ENCODE data around the gene RECQL.

The RECQL gene, protein sequence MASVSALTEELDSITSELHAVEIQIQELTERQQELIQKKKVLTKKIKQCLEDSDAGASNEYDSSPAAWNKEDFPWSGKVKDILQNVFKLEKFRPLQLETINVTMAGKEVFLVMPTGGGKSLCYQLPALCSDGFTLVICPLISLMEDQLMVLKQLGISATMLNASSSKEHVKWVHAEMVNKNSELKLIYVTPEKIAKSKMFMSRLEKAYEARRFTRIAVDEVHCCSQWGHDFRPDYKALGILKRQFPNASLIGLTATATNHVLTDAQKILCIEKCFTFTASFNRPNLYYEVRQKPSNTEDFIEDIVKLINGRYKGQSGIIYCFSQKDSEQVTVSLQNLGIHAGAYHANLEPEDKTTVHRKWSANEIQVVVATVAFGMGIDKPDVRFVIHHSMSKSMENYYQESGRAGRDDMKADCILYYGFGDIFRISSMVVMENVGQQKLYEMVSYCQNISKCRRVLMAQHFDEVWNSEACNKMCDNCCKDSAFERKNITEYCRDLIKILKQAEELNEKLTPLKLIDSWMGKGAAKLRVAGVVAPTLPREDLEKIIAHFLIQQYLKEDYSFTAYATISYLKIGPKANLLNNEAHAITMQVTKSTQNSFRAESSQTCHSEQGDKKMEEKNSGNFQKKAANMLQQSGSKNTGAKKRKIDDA
- total RNA-seq, result 76.6 to 253 (median 137) reads per million in 9 experiments

DNA sequence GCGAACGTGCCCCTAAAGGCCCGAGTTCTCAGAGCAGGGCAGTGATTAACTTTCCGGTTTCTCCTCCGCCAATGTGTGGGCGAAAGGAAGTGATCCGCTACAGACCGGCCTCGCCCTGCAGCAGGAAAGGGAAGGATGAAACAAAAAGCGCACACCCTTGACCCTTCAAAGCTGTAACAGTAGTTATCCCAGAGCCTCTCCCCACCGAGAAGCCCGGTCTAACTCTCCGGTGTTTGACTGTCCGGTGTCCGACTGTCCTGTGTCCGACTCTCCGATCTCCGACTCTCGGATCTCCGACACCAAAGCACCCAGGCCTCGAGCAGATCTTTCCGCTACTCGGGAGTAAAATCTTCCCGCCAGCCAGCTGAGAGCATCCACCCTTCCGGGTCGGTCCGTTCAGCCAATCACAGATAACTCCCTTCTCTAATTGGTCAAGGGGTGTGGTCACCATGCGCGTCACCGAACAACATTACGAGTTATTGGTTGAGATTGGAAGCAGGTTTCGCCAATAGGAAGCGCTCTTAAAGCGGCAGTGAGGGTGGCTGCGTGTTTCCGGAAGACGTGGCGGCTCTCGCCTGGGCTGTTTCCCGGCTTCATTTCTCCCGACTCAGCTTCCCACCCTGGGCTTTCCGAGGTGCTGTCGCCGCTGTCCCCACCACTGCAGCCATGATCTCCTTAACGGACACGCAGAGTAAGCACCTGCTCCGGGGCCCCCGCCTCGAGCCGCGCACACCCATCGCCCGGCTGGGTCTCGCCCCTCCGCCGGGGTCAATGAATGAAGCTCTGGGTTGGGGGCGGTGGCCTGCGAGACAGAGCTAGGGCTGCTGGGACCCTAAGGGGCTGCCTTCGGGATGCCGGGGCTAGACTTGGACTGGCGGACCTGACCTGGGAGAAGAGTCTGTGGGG, at the start of gene RECQL, which contains the start of gene GOLT1B:
Gene RECQL, minus strand, starts transcription at position 378 of the 906 bp plus-strand sequence. CDS start 2,065 bp downstream, outside the sequence.
Gene GOLT1B, plus strand, starts transcription at position 532 of the 906 bp plus-strand sequence. Its CDS starts 135 bp downstream, at position 667.
- Mint-ChIP-seq H3K9me3 (no peaks in the 10 kb centered on the region), H3K27ac (no peak within 1 kb of the TSS), H3K36me3 (ENCODE audit: insufficient read depth) (peaks cover 16% of the 10 kb centered on the region), H3K27me3 (no peaks in the 10 kb centered on the region), H3K4me3 (no peak within 1 kb of the TSS), H3K4me1 (ENCODE audit: low read depth in 2 of 2) (peaks cover 23 to 44% of the 10 kb centered on the region in 2 donors)
- DNase-seq, result peak; percentile 90 to 91 (median 90)
- peak; percentile 96 for ATAC-seq (replicated peaks)

DNA sequence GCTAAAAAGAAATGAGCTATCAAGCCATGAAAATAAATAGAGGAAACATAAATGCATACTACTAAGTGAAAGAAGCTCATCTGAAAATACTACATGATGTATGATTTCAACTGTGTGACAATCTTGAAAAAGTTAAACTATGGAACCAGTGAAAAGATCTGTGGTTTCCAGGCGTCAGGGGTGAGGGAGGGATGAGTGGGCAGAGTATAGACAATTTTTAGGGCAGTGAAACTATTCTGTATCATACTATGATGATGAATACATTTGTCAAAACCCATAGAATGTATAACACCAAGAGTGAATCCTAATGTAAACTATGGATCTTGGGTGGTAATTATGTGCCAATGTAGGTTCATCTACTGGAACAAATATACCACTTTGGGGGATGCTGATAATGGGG, 46.0 kb upstream of the RECQL start:
- peaks cover 32% of the 10 kb centered on the region in 2 donors for H3K27me3 Mint-ChIP-seq
- no peak for DNase-seq

DNA sequence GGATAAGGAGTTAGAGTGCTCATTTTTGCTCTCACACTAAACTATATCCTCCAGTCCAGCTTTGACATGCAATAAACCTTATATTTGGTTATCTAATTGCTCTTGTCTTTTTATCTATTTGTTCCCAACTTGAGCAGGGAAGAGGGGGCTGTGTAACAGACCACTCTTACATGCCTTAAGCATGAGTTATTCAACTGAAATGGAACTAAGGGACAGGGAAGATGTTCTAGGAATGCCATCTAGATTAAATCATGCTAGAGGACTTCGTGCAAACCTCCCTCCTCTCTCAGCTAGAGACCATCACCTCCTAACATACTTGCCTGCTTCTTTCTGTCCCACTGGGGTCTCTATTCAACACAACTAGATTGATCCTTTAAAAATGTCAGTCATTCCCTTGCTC, 45.3 kb upstream of the RECQL start:
- no peaks in the 10 kb centered on the region for H3K36me3 Mint-ChIP-seq (ENCODE audit: insufficient read depth)
- ATAC-seq (replicated peaks), result no peak
- H3K4me1 Mint-ChIP-seq (ENCODE audit: low read depth in 2 of 2), result no peaks in the 10 kb centered on the region
- H3K4me3 Mint-ChIP-seq, result no peak overlapping the region
- H3K27me3 Mint-ChIP-seq, result peaks cover 32 to 34% of the 10 kb centered on the region in 2 donors
- H3K9me3 Mint-ChIP-seq, result no peaks in the 10 kb centered on the region
- H3K27ac Mint-ChIP-seq, result no peak overlapping the region
- DNase-seq, result no peak

More for the DNA sequence above, 46.0 kb upstream of the RECQL start:
- no peaks in the 10 kb centered on the region for H3K4me1 Mint-ChIP-seq (ENCODE audit: low read depth in 2 of 2)
- H3K27ac Mint-ChIP-seq, result no peak overlapping the region
- H3K4me3 Mint-ChIP-seq, result no peak overlapping the region
- no peak for ATAC-seq (replicated peaks)
- no peaks in the 10 kb centered on the region for H3K36me3 Mint-ChIP-seq (ENCODE audit: insufficient read depth)
- no peaks in the 10 kb centered on the region for H3K9me3 Mint-ChIP-seq

DNA sequence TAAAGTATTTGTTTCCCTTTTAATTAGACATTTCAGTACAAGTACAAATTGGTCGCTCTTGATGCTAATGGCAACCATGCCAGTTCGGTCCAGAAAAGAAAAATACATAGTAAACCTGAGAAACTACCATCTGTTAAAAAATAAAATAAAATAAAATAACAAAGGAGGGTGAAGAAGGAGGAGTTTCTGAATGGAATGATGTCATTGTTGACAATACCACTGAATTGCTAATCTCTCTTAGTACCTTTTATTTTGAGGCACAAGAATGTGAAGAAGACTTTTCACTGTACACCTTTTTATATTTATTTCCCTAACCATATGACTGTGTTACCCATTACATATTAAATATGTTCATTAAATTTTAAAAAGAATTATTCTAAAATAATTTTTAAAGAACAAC, 44.1 kb upstream of the RECQL start:
- no peaks in the 10 kb centered on the region for H3K9me3 Mint-ChIP-seq
- ATAC-seq (replicated peaks) (no peak), DNase-seq (no peak)
- no peaks in the 10 kb centered on the region for H3K4me1 Mint-ChIP-seq (ENCODE audit: low read depth in 2 of 2)
- H3K4me3 Mint-ChIP-seq, result no peak overlapping the region
- no peaks in the 10 kb centered on the region for H3K36me3 Mint-ChIP-seq (ENCODE audit: insufficient read depth)
- no peak overlapping the region for H3K27ac Mint-ChIP-seq
- H3K27me3 Mint-ChIP-seq, result peaks cover 30 to 34% of the 10 kb centered on the region in 2 donors

DNA sequence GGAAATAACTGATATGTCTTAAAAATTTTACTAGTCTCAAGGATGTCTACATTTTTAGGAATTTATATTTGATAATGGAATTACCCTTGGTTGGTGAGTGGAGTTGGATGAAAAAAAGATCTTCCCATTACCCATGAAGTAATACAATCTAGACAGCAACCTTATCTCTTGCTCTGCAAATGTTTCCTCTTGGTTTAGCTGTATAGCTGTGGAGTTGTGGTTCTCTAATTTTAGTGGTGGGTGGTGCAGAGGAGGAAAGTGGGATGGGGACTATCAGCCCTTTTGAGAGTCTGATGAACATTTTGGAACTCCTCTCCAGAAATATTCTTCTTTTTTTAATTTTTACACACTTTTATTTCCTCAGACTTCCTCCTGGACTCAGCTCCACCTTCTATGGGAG, 41.7 kb upstream of the RECQL start:
- Mint-ChIP-seq H3K9me3 (no peaks in the 10 kb centered on the region), H3K4me1 (ENCODE audit: low read depth in 2 of 2) (no peaks in the 10 kb centered on the region), H3K27ac (no peak overlapping the region), H3K27me3 (peaks cover 24 to 33% of the 10 kb centered on the region in 2 donors), H3K4me3 (no peak overlapping the region), H3K36me3 (ENCODE audit: insufficient read depth) (no peaks in the 10 kb centered on the region)
- DNase-seq (no peak), ATAC-seq (replicated peaks) (no peak)

DNA sequence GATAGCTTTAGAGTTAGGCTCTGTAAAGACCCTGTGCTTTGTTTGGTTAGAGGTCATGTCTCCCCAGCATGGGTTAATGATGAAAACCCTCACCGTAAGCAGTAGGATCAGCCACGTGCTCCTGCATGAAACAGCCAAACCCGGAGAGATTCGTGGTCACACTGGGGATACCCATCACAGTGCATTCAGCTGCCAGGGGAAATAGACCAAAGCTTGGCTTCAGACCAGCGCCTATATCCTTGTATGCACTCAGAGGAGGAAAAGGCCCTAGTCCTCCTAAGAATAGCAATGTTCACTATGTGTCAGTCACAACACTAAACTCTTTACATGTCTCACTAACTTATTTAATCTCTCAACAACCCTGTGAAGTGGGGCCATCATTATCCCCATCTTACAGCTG, 41.0 kb upstream of the RECQL start:
- ATAC-seq (replicated peaks) (no peak), DNase-seq (no peak)
- no peaks in the 10 kb centered on the region for H3K4me1 Mint-ChIP-seq (ENCODE audit: low read depth in 2 of 2)
- H3K27me3 Mint-ChIP-seq, result peaks cover 21 to 26% of the 10 kb centered on the region in 2 donors
- H3K27ac Mint-ChIP-seq, result no peak overlapping the region
- no peak overlapping the region for H3K4me3 Mint-ChIP-seq
- no peaks in the 10 kb centered on the region for H3K9me3 Mint-ChIP-seq
- H3K36me3 Mint-ChIP-seq (ENCODE audit: insufficient read depth), result no peaks in the 10 kb centered on the region

DNA sequence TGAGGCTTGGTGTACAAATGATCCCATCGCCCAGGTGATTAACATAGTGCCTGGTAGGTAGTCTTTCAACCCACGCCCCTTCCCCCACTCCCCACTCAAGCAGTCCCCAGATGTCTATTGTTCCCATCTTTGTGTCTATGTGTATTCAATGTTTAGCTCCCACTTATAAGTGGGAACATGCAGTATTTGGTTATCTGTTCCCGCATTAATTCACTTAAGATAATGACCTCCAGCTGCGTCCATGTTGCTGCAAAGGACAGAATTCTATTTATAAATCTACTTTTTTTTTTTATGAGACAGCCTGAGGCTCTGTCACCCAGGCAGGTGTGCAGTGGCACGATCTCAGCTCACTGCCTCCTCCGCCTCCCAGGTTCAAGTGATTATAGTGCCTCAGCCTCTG, 40.3 kb upstream of the RECQL start:
- Mint-ChIP-seq H3K36me3 (ENCODE audit: insufficient read depth) (no peaks in the 10 kb centered on the region), H3K27me3 (peaks cover 21 to 24% of the 10 kb centered on the region in 2 donors), H3K27ac (no peak overlapping the region), H3K4me1 (ENCODE audit: low read depth in 2 of 2) (no peaks in the 10 kb centered on the region), H3K4me3 (no peak overlapping the region), H3K9me3 (no peaks in the 10 kb centered on the region)
- ATAC-seq (replicated peaks) (no peak), DNase-seq (no peak)

DNA sequence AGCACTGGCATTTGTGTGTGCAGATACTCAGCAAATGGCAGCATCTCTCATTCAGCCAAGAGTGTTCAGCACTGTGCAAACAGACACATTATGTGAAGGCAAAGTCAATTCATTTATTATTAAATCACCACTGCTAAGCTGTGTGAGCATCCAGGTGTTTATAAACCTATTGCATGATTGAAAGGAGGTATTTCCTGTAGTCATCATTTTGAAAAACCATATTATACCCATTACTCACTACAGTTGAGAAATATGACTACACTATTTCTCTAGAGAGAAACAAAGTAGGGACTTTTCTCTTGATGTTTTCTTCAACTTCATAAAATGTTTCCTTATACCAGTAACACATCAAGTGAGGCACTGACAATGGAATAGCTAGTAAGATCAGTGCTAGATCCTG, 38.4 kb upstream of the RECQL start:
- DNase-seq (no peak), ATAC-seq (replicated peaks) (no peak)
- H3K36me3 Mint-ChIP-seq (ENCODE audit: insufficient read depth), result no peaks in the 10 kb centered on the region
- peaks cover 21 to 24% of the 10 kb centered on the region in 2 donors for H3K27me3 Mint-ChIP-seq
- no peak overlapping the region for H3K27ac Mint-ChIP-seq
- H3K9me3 Mint-ChIP-seq, result no peaks in the 10 kb centered on the region
- H3K4me1 Mint-ChIP-seq (ENCODE audit: low read depth in 2 of 2), result no peaks in the 10 kb centered on the region
- no peak overlapping the region for H3K4me3 Mint-ChIP-seq

DNA sequence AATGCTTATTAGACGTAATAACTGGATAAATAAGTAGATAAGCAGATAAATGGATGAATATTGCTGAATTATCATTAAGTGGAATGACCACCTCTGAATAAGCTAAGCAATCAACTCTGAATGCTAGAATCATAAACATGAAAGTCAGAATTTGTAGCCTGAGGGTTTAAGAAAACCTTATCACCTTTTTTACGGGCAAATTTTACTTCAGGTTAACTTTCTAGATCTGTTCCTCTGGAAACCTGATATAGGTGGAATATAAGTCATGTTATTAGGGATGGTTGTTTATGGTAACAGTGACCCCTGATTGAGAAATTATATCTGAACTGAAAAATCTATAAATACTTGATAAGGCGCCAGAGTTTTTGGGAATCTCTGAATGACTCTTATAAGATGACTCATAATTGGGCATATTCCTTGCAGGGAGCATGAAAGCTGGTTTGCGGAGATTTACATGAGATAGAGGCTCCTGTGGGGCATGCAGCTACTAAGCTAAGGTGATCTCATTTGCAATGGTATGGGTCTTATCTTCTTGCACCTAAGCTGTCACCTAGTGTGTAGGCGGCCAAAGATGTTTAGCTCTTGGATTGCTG, 36.7 kb upstream of the RECQL start:
- DNase-seq, result no peak
- no peaks in the 10 kb centered on the region for H3K36me3 Mint-ChIP-seq (ENCODE audit: insufficient read depth)

DNA sequence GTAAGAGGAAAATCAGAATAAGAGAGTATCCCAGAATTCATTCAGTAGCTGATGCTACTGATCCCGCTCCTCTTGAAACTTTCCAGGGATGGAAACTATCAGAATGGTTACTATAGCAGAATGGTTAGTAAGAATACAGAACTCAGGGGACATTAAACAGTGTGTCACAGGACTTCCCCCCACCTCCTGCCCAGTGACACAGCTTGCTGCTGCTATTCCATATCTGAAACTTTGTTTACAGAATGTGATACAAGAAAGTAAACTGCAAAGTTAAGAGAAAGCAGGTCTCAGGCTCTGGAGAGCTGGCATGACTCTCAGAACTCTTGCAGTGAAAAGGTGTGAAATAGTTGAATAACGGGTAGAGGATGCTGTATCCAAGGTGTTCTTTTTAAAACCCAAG, 28.0 kb upstream of the RECQL start:
- H3K27me3 Mint-ChIP-seq, result peaks cover 41 to 51% of the 10 kb centered on the region in 2 donors

More for the DNA sequence above, 36.7 kb upstream of the RECQL start:
- Mint-ChIP-seq H3K27ac (no peak overlapping the region), H3K4me3 (no peak overlapping the region), H3K27me3 (peaks cover 6 to 14% of the 10 kb centered on the region in 2 donors), H3K9me3 (no peaks in the 10 kb centered on the region), H3K4me1 (ENCODE audit: low read depth in 2 of 2) (no peaks in the 10 kb centered on the region)
- no peak for ATAC-seq (replicated peaks)

DNA sequence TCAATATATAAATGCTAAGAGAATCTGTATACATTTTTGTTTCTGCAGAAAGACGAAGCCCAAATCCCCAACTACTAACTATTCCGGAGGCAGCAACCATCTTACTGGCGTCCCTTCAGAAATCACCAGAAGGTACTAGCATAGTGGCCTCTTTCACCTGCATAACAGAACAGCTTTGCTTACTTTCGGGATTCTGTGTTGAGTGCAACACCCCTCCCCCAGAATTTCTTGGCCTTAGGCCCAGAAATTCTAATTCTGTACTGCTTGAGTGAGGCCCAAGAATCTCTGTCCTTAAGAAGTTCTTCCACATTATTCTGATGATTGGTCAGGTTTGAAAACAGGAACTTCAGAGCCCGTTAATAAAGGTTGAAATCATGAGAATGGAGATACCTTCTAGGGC, 27.5 kb upstream of the RECQL start:
- ATAC-seq (replicated peaks), result no peak
- no peak overlapping the region for H3K27ac Mint-ChIP-seq
- H3K36me3 Mint-ChIP-seq (ENCODE audit: insufficient read depth), result no peaks in the 10 kb centered on the region
- peak overlapping the region in 1 of 2 donors; percentile 67 for H3K4me3 Mint-ChIP-seq
- peaks cover 41 to 51% of the 10 kb centered on the region in 2 donors for H3K27me3 Mint-ChIP-seq
- H3K4me1 Mint-ChIP-seq (ENCODE audit: low read depth in 2 of 2), result peaks cover 0 to 2% of the 10 kb centered on the region in 2 donors
- no peaks in the 10 kb centered on the region for H3K9me3 Mint-ChIP-seq
- no peak for DNase-seq

More for the DNA sequence above, 28.0 kb upstream of the RECQL start:
- H3K9me3 Mint-ChIP-seq, result no peaks in the 10 kb centered on the region
- no peak overlapping the region for H3K27ac Mint-ChIP-seq
- peaks cover 0 to 2% of the 10 kb centered on the region in 2 donors for H3K4me1 Mint-ChIP-seq (ENCODE audit: low read depth in 2 of 2)
- no peaks in the 10 kb centered on the region for H3K36me3 Mint-ChIP-seq (ENCODE audit: insufficient read depth)
- no peak for ATAC-seq (replicated peaks)
- DNase-seq, result no peak
- no peak overlapping the region for H3K4me3 Mint-ChIP-seq

DNA sequence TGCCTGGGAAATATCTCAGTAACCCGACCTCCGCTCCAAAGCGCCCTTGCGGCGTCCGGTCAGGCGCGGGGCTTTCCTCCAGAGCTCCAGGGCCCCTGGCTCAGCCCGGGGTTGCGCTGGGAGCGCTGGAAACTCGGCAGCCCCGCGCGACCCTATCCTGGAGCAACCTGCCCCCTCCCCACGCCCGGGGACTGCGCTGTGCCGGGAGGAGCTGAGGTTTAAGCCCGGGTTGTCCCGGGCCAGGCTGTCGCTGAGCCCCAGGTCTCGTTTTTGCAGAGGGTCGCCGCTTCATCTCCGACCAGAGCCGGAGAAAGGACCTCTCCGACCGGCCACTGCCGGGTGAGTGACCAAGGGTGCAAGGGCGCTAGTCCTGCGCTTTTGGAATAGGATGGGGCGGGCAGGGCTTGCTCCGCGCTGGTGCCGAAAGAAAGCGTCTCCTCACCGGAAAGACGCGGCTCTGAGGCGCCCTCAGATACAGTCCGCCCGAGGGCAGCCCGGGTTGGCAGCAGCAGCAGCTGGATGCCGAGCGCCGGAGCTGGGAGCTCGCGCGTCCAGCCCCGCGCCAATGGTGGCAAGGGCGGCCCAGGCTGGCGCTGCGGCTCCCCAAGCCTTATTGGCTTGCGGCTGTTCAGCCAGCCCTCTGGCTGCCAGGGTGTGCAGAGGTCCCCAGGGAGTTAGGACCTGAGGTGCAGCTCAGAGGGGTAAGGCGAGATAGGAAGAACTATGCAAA, 26.2 kb upstream of the RECQL start:
- Mint-ChIP-seq H3K27me3 (peaks cover 41 to 43% of the 10 kb centered on the region in 2 donors), H3K4me3 (peak overlapping the region; percentile 67 to 70), H3K27ac (no peak overlapping the region), H3K9me3 (no peaks in the 10 kb centered on the region), H3K4me1 (ENCODE audit: low read depth in 2 of 2) (peaks cover 0 to 2% of the 10 kb centered on the region in 2 donors), H3K36me3 (ENCODE audit: insufficient read depth) (no peaks in the 10 kb centered on the region)
- DNase-seq, result peak; percentile 33 to 55 (median 48)
- ATAC-seq (replicated peaks), result peak; percentile 96

Measured in effector memory CD8-positive, alpha-beta T cell (primary cell).